Measurements from ENCODE around the gene EXD3. TPM values are rescaled to one million over a fixed set of nuclear protein-coding genes. Genes with fewer than 3 reads are reported as not detected.

Gene EXD3
- total and polyA plus RNA-seq, 2 experiments from 2014 or later: 32.3 to 72.1 TPM

GRCh38 chr9:137427454-137428310 lies 4.7 kb upstream of the EXD3 start:
- Histone ChIP-seq H3K27ac (no peak overlapping the region), H3K4me1 (ENCODE audit: low read depth) (peaks cover 13% of the 10 kb centered on the region), H3K4me3 (no peak overlapping the region), H3K9me3 (ENCODE audit: low read depth) (no peaks in the 10 kb centered on the region), H3K27me3 (no peaks in the 10 kb centered on the region), H3K36me3 (no peaks in the 10 kb centered on the region)
- no peak for TF ChIP-seq CTCF (IDR thresholded peaks at IDR 0.05; ENCODE audit: low read depth, low read length)
- no peak for DNase-seq (ENCODE audit: low read depth in 1 of 2, low spot score in 1 of 2)

- no peaks in the 10 kb centered on the region for H3K9me3 ChIP-seq (ENCODE audit: low read depth)
- TF ChIP-seq CTCF (IDR thresholded peaks at IDR 0.05; ENCODE audit: low read depth, low read length): no peak
Measured at GRCh38 chr9:137426018-137426681, 3.2 kb upstream of the EXD3 start.

GRCh38 chr9:137423514-137424291 lies 741 bp upstream of the EXD3 start:
- Histone ChIP-seq H3K4me3 (peak overlapping the region; percentile 69), H3K27ac (no peak overlapping the region), H3K9me3 (ENCODE audit: low read depth) (no peaks in the 10 kb centered on the region), H3K27me3 (no peaks in the 10 kb centered on the region), H3K4me1 (ENCODE audit: low read depth) (peaks cover 13% of the 10 kb centered on the region), H3K36me3 (no peaks in the 10 kb centered on the region)
- DNase-seq (ENCODE audit: low read depth in 1 of 2, low spot score in 1 of 2): no peak
- TF ChIP-seq CTCF (IDR thresholded peaks at IDR 0.05; ENCODE audit: low read depth, low read length): no peak

More at GRCh38 chr9:137426018-137426681, 3.2 kb upstream of the EXD3 start:
- Histone ChIP-seq H3K27ac (peak overlapping the region; percentile 59), H3K36me3 (no peaks in the 10 kb centered on the region), H3K27me3 (no peaks in the 10 kb centered on the region), H3K4me3 (no peak overlapping the region), H3K4me1 (ENCODE audit: low read depth) (peaks cover 13% of the 10 kb centered on the region)
- no peak for DNase-seq (ENCODE audit: low read depth in 1 of 2, low spot score in 1 of 2)

- Histone ChIP-seq H3K27me3 (no peaks in the 10 kb centered on the region), H3K27ac (no peak overlapping the region), H3K4me1 (ENCODE audit: low read depth) (peaks cover 13% of the 10 kb centered on the region), H3K9me3 (ENCODE audit: low read depth) (no peaks in the 10 kb centered on the region), H3K36me3 (no peaks in the 10 kb centered on the region), H3K4me3 (peak overlapping the region; percentile 69)
- no peak for TF ChIP-seq CTCF (IDR thresholded peaks at IDR 0.05; ENCODE audit: low read depth, low read length)
- DNase-seq (ENCODE audit: low read depth in 1 of 2, low spot score in 1 of 2): no peak
Measured at GRCh38 chr9:137421838-137422603, 941 bp downstream of the EXD3 start.

Data from cardiac muscle cell (in vitro differentiated cells and primary cell).